ENCODE measurements around the gene IGFL2. TPM values are rescaled to one million over a fixed set of nuclear protein-coding genes. Genes with fewer than 3 reads are reported as not detected.

IGFL2 gene
- total RNA-seq, 3 donors from 2014 or later: 0.38 to 0.53 TPM; not detected in 1

DNA sequence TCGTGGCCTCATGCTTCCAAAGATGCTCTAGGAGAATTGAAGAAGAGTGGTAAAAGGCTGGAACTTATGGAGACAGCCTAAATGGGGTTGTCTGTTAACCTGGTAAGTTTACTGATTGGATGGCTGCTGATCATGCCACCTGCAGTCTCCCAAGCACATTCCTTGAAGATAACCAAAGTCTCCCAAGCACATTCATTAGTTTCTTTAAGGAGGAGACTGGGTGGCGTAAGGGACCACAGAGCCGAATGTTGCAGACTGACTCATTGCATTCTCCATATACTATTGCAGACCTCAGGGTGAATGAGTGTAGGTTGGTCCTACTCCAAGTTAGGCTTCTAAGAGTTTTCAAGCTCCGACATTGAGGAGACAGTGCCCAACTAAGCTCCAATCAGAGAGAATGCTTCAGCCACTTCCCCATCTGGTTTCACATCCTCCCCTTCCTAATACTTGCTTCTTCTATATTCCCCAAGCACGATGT, 23.4 kb upstream of the IGFL2 start, which contains the start of gene IGFL3:
IGFL3 (minus strand) TSS at position 51 of the 478 bp plus-strand sequence; CDS start at position 12, 39 bp downstream.
- intact Hi-C loops (cut with DNase I, micrococcal nuclease): no loop called here
- no peaks in the 10 kb centered on the region for H3K9me3 ChIP-seq
- H3K4me3 ChIP-seq: no peak within 1 kb of the TSS
- H3K4me1 ChIP-seq (ENCODE audit: low read depth): no peaks in the 10 kb centered on the region
- DNase-seq (no peak), ATAC-seq (no peak)
- TF ChIP-seq, protein P1, sequence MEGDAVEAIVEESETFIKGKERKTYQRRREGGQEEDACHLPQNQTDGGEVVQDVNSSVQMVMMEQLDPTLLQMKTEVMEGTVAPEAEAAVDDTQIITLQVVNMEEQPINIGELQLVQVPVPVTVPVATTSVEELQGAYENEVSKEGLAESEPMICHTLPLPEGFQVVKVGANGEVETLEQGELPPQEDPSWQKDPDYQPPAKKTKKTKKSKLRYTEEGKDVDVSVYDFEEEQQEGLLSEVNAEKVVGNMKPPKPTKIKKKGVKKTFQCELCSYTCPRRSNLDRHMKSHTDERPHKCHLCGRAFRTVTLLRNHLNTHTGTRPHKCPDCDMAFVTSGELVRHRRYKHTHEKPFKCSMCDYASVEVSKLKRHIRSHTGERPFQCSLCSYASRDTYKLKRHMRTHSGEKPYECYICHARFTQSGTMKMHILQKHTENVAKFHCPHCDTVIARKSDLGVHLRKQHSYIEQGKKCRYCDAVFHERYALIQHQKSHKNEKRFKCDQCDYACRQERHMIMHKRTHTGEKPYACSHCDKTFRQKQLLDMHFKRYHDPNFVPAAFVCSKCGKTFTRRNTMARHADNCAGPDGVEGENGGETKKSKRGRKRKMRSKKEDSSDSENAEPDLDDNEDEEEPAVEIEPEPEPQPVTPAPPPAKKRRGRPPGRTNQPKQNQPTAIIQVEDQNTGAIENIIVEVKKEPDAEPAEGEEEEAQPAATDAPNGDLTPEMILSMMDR (IDR thresholded peaks at IDR 0.05): no peak
- H3K36me3 ChIP-seq (ENCODE audit: low read depth): no peaks in the 10 kb centered on the region

DNA sequence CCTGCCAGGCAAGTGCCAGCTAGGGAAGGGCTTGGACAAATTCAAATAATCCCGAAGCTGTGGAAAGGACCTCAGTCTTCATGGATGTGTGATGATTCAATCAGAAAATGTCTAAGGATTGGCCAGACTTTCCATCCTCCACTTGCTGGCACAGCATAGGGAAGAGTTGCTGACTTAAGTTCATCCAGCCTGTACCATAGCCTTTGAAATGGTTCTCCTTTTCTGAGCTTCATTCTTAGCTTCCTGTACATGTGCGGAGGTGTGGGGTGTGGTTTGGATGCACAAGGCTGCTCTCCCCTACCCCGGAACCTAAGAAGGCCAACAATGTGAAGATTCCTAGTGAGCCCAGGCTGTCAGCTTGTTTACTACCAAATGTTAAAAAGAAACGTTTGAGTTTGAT, 22.6 kb upstream of the IGFL2 start:
- DNase-seq (no peak), ATAC-seq (no peak)
- intact Hi-C loops (cut with DNase I, micrococcal nuclease): no loop called here
- H3K9me3 ChIP-seq: no peaks in the 10 kb centered on the region
- H3K4me3 ChIP-seq: no peak overlapping the region
- no peaks in the 10 kb centered on the region for H3K36me3 ChIP-seq (ENCODE audit: low read depth)
- TF ChIP-seq, protein P1 (IDR thresholded peaks at IDR 0.05): no peak
- no peaks in the 10 kb centered on the region for H3K4me1 ChIP-seq (ENCODE audit: low read depth)

DNA sequence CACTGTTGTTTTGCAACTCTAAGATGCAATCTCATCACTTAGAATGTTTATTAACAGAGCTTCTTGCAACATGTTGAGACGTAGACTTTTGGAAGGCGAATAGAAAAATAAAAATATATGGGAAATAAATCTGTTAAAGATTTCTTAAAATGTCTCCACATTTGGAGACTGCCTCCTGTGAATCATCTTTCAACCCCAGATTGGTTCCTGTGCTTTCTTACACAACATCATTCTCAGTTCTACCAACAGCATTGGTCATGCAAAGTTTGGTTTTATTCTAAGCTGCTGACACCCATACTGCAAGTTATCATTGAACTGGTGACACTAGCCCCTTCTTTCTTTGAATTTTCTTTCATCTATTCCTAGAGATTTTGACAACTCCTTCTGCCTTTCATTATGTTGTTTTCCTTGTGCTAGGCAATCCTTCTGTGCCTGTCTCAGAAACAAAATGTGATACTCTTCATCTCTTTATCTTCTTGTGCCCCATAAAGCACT, 21.9 kb upstream of the IGFL2 start:
- no peak for DNase-seq
- Histone ChIP-seq H3K36me3 (ENCODE audit: low read depth) (no peaks in the 10 kb centered on the region), H3K9me3 (no peaks in the 10 kb centered on the region), H3K4me3 (no peak overlapping the region), H3K4me1 (ENCODE audit: low read depth) (no peaks in the 10 kb centered on the region)
- ATAC-seq: no peak
- TF ChIP-seq, protein P1 (IDR thresholded peaks at IDR 0.05): no peak
- intact Hi-C loops (cut with DNase I, micrococcal nuclease): no loop called here

DNA sequence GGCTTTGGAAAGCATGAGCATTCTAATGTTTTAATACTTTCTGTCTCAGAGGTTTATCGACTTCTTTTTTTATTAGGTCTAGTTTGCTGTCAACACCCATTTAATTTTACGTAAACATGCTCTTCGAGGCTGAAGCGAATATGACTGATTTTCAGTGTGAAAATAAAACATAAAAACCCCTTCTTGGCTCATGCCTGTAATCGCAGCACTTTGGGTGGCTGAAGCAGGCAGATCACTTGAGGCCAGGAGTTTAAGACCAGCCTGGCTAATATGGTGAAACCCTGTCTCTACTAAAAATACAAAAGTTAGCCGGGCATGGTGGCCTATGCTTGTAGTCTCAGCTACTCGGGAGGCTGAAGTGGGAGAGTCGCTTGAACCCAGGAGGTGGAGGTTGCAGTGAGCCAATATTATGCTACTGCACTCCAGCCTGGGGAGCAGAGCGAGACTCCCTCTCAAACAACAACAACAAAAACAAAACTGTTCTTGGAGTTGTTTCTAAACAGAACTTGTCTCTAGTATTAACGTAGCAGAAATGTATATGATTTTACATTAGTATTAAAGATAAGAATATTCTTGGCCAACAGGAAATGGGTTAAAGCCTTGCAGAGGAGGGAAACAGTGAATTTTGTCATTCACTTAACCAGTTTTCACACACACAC, 16.4 kb upstream of the IGFL2 start:
- H3K4me3 ChIP-seq: no peak overlapping the region
- H3K4me1 ChIP-seq (ENCODE audit: low read depth): no peaks in the 10 kb centered on the region
- ATAC-seq (no peak), DNase-seq (no peak)
- no peaks in the 10 kb centered on the region for H3K9me3 ChIP-seq
- TF ChIP-seq, protein P1 (IDR thresholded peaks at IDR 0.05): no peak
- intact Hi-C loops (cut with DNase I, micrococcal nuclease): no loop called here
- H3K36me3 ChIP-seq (ENCODE audit: low read depth): no peaks in the 10 kb centered on the region

DNA sequence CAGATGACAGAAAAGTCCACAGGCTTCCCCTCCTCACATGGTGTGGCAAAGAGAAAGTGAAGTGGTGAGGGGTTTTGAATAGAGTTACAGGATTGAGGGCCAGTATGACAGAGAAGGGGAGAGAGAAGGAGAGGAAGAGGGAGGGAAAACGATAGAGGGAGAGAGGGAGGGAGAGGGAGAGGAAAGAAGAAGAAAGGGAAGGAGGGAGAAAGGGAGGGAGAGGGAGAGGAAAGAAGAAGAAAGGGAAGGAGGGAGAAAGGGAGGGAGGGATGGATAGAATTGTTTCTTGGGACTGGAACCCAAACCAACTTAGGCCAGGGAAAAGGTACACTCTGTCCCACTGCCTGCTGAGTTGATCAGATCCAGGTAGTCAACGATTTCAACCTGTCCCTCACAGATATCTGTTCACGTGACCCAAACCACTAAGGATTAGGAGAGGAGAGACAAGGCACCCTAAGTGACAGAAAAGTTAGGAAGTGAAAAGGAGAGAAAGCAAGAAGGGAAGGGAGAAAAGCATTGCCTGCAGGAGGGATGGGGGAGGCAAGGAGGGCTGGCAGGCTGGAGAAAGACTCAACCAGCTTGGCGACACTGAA, 15.4 kb upstream of the IGFL2 start:
- DNase-seq: no peak
- no peak overlapping the region for H3K4me3 ChIP-seq
- no peaks in the 10 kb centered on the region for H3K9me3 ChIP-seq
- no peak for ATAC-seq
- H3K36me3 ChIP-seq (ENCODE audit: low read depth): no peaks in the 10 kb centered on the region
- intact Hi-C loops (cut with DNase I, micrococcal nuclease): no loop called here
- TF ChIP-seq, protein P1 (IDR thresholded peaks at IDR 0.05): no peak
- no peaks in the 10 kb centered on the region for H3K4me1 ChIP-seq (ENCODE audit: low read depth)
